Activated CD4-positive, CD25-positive, alpha-beta regulatory T cell treated with anti-CD3 and anti-CD28 coated beads, Interleukin-2, amount 50 U/mL, for 16 hours (primary cell): ENCODE measurements around the gene SRBD1.

ENCODE experiments used
- DNase-seq: peaks from one replicate; pipeline ENCODE4 v3.0.0-alpha.2; 2020; ENCODE audit warnings: low read depth, low spot score

Gene SRBD1

GRCh38 chr2:45598545-45598944, 12.5 kb downstream of the SRBD1 start:
- no peak for DNase-seq

- DNase-seq: no peak
Observed at GRCh38 chr2:45596761-45597160, 14.3 kb downstream of the SRBD1 start.

GRCh38 chr2:45595721-45596435, 15.2 kb downstream of the SRBD1 start:
- DNase-seq: no peak

GRCh38 chr2:45591073-45591472, 20.0 kb downstream of the SRBD1 start:
- no peak for DNase-seq

GRCh38 chr2:45588158-45588829, 22.8 kb downstream of the SRBD1 start:
- DNase-seq: no peak

GRCh38 chr2:45586600-45586999, 24.5 kb downstream of the SRBD1 start:
- DNase-seq: no peak

GRCh38 chr2:45585267-45585861, 25.7 kb downstream of the SRBD1 start:
- no peak for DNase-seq

GRCh38 chr2:45583977-45584376, 27.1 kb downstream of the SRBD1 start:
- DNase-seq: no peak

- no peak for DNase-seq
Observed at GRCh38 chr2:45582522-45582921, 28.5 kb downstream of the SRBD1 start.

- DNase-seq: no peak
Observed at GRCh38 chr2:45578056-45578843, 32.8 kb downstream of the SRBD1 start.

GRCh38 chr2:45577441-45577840, 33.6 kb downstream of the SRBD1 start:
- no peak for DNase-seq

GRCh38 chr2:45575881-45576280, 35.2 kb downstream of the SRBD1 start:
- DNase-seq: no peak

- DNase-seq: no peak
Observed at GRCh38 chr2:45572979-45573378, 38.1 kb downstream of the SRBD1 start.

GRCh38 chr2:45571940-45572339, 39.1 kb downstream of the SRBD1 start:
- no peak for DNase-seq

- no peak for DNase-seq
Observed at GRCh38 chr2:45570671-45571334, 40.3 kb downstream of the SRBD1 start.

GRCh38 chr2:45568935-45569334, 42.1 kb downstream of the SRBD1 start:
- no peak for DNase-seq

- DNase-seq: no peak
Observed at GRCh38 chr2:45567974-45568789, 42.9 kb downstream of the SRBD1 start.

GRCh38 chr2:45567288-45567963, 43.6 kb downstream of the SRBD1 start:
- no peak for DNase-seq

- no peak for DNase-seq
Observed at GRCh38 chr2:45559436-45559835, 51.6 kb downstream of the SRBD1 start.

- DNase-seq: no peak
Observed at GRCh38 chr2:45554742-45555140, 56.3 kb downstream of the SRBD1 start.
